ENCODE measurements around the gene USP13. TPM values are rescaled to one million over a fixed set of nuclear protein-coding genes. Genes with fewer than 3 reads are reported as not detected.

The USP13 gene
- total RNA-seq, 4 donors from 2014 or later = 117 to 453 (median 249) TPM

DNA sequence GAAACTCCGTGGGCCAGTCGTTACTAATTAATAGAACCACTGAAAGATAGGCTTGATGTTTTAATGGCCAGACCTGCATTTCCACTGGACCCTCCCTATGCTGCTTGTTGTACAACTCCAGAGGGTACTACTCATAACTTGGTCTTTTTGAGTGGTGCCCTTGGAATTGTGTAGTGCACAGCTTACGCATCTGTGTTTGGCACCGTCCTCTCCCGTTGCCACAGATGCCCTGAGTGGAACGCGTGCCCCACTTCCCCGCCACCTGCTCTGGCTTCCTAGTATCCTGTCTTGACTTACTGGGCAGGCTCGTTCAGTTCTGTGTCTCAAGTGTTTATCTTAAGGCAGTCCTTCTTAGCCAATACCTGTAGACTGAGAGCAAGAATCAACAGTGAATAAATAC is 78.7 kb downstream of the USP13 start:
- intact Hi-C loops (cut with DNase I; ENCODE audit: low total_unique reads) = loop anchor here (5.0 kb wide), 1 partner anchor 64 kb away; no protein-coding TSS in a partner anchor
- H3K4me1 ChIP-seq = peaks cover 61% of the 10 kb centered on the region in 2 donors

GRCh38 chr3:179732661-179733348 is 80.0 kb downstream of the USP13 start:
- Histone ChIP-seq H3K4me3 (no peak overlapping the region), H3K27ac (peak overlapping the region; percentile 88 to 96 (median 94)), H3K9me3 (no peaks in the 10 kb centered on the region), H3K4me1 (peaks cover 61% of the 10 kb centered on the region in 2 donors), H3K36me3 (peaks cover 0 to 8% of the 10 kb centered on the region in 2 donors), H3K27me3 (no peaks in the 10 kb centered on the region)
- in situ Hi-C loops (cut with MboI; ENCODE audit: low sequenced_read_pairs in 4 of 4) = loop anchor here in 1 of 4 donors (5.0 kb wide), 1 partner anchor 61 kb away; no protein-coding TSS in a partner anchor
- ATAC-seq (peak; percentile 56 to 64), DNase-seq (peak; percentile 84 to 94)
- intact Hi-C loops (cut with DNase I; ENCODE audit: low total_unique reads) = loop anchor here (2.0 to 5.0 kb wide), 2 partner anchors 26 to 66 kb away; no protein-coding TSS in a partner anchor
- TF ChIP-seq CTCF (IDR thresholded peaks at IDR 0.05 in 4 of 5, conservative IDR thresholded peaks at IDR 0.05 in 1 of 5) (no peak), POLR2A (IDR thresholded peaks at IDR 0.05) (no peak)

More for the DNA sequence above, 78.7 kb downstream of the USP13 start:
- ATAC-seq = peak; percentile 57 to 64
- Histone ChIP-seq H3K9me3 (no peaks in the 10 kb centered on the region), H3K27me3 (no peaks in the 10 kb centered on the region), H3K36me3 (no peaks in the 10 kb centered on the region), H3K4me3 (no peak overlapping the region), H3K27ac (peak overlapping the region; percentile 88 to 96 (median 94))
- in situ Hi-C loops (cut with MboI; ENCODE audit: low sequenced_read_pairs in 4 of 4) = loop anchor here in 1 of 4 donors (5.0 kb wide), 1 partner anchor 59 kb away; no protein-coding TSS in a partner anchor
- DNase-seq = peak; percentile 90
- TF ChIP-seq CTCF (IDR thresholded peaks at IDR 0.05 in 4 of 5, conservative IDR thresholded peaks at IDR 0.05 in 1 of 5) (no peak), POLR2A (IDR thresholded peaks at IDR 0.05) (no peak)

GRCh38 chr3:179733797-179734196 is 81.0 kb downstream of the USP13 start:
- H3K4me3 ChIP-seq = no peak overlapping the region
- ATAC-seq (no peak), DNase-seq (no peak)
- H3K27me3 ChIP-seq = no peaks in the 10 kb centered on the region
- H3K4me1 ChIP-seq = peaks cover 61 to 63% of the 10 kb centered on the region in 2 donors
- intact Hi-C loops (cut with DNase I; ENCODE audit: low total_unique reads) = loop anchor here (2.0 to 5.0 kb wide), 2 partner anchors 27 to 66 kb away; no protein-coding TSS in a partner anchor
- no peaks in the 10 kb centered on the region for H3K9me3 ChIP-seq
- H3K36me3 ChIP-seq = peaks cover 0 to 14% of the 10 kb centered on the region in 2 donors
- H3K27ac ChIP-seq = peak overlapping the region; percentile 88 to 96 (median 94)
- in situ Hi-C loops (cut with MboI; ENCODE audit: low sequenced_read_pairs in 4 of 4) = loop anchor here in 1 of 4 donors (5.0 kb wide), 1 partner anchor 61 kb away; no protein-coding TSS in a partner anchor
- TF ChIP-seq CTCF (IDR thresholded peaks at IDR 0.05 in 4 of 5, conservative IDR thresholded peaks at IDR 0.05 in 1 of 5) (no peak), POLR2A (IDR thresholded peaks at IDR 0.05) (no peak)

GRCh38 chr3:179734497-179735281 is 81.8 kb downstream of the USP13 start:
- TF ChIP-seq POLR2A (IDR thresholded peaks at IDR 0.05) (peak; percentile 48 to 70), CTCF (IDR thresholded peaks at IDR 0.05 in 4 of 5, conservative IDR thresholded peaks at IDR 0.05 in 1 of 5) (no peak)
- DNase-seq (peak; percentile 60 to 76), ATAC-seq (peak; percentile 42 to 75)
- Histone ChIP-seq H3K27ac (peak overlapping the region; percentile 88 to 96 (median 94)), H3K9me3 (no peaks in the 10 kb centered on the region), H3K27me3 (no peaks in the 10 kb centered on the region), H3K36me3 (peaks cover 0 to 14% of the 10 kb centered on the region in 2 donors), H3K4me1 (peaks cover 56 to 60% of the 10 kb centered on the region in 2 donors), H3K4me3 (no peak overlapping the region)
- intact Hi-C loops (cut with DNase I; ENCODE audit: low total_unique reads) = loop anchor here (1.0 to 5.0 kb wide), 2 partner anchors 67 to 80 kb away; no protein-coding TSS in a partner anchor
- in situ Hi-C loops (cut with MboI; ENCODE audit: low sequenced_read_pairs in 4 of 4) = loop anchor here in 1 of 4 donors (5.0 kb wide), 1 partner anchor 62 kb away; no protein-coding TSS in a partner anchor
